Natural killer cell treated with Interleukin-12 subunit alpha and Interleukin-12 subunit beta and Interleukin-15 and Interleukin-18, amount 100 ng/mL, for 72 hours (primary cell): ENCODE measurements around the gene FOXD4. TPM values are rescaled to one million over a fixed set of nuclear protein-coding genes. Genes with fewer than 3 reads are reported as not detected.
"Not testable (repeated sequence)": the region's sequence is repeated elsewhere in the genome, so short reads cannot be mapped to it uniquely, and the experiment has no call there.

Experiments used
- ATAC-seq, 2 donors: fragments of 150-1000 bp; cut with Tn5 transposase in 1 of 2; sonication (Bioruptor Pico), chemical (Tn5 transposase) in 1 of 2; 2 replicates each; pipeline ENCODE4 v1.10.0; 2021
- DNase-seq: peaks from one replicate; pipeline ENCODE4 v3.0.0; 2022; ENCODE audit warnings: low spot score
- H3K27ac Mint-ChIP-seq, 2 donors: 1 replicate in 1 of 2; 2 replicates in 1 of 2; pipeline ENCODE4 v1.8.0; 2022; ENCODE audit warnings: mixed read lengths in 2 of 2, mild to moderate bottlenecking in 1 of 2, moderate library complexity in 1 of 2
- H3K27me3 Mint-ChIP-seq, 2 donors: 1 replicate in 1 of 2; 2 replicates in 1 of 2; pipeline ENCODE4 v1.8.0; 2022; ENCODE audit warnings: mixed read lengths in 2 of 2
- H3K36me3 Mint-ChIP-seq: one replicate; pipeline ENCODE4 v1.8.0; 2022; ENCODE audit warnings: mixed read lengths
- H3K4me1 Mint-ChIP-seq, 2 donors: 1 replicate in 1 of 2; 2 replicates in 1 of 2; pipeline ENCODE4 v1.8.0; 2022; ENCODE audit warnings: low read depth in 2 of 2, mixed read lengths in 2 of 2, mild to moderate bottlenecking in 1 of 2
- H3K4me3 Mint-ChIP-seq: one replicate; pipeline ENCODE4 v1.8.0; 2022; ENCODE audit warnings: mixed read lengths
- H3K9me3 Mint-ChIP-seq: 2 replicates; pipeline ENCODE4 v1.8.0; 2022; ENCODE audit warnings: mixed read lengths
- total RNA-seq, 2 donors: library from RNA; stranded (reverse); gene quantifications; one replicate each; pipeline ENCODE4 v1.2.3, GENCODE V29; 2022

Gene FOXD4
- under 1 TPM; 0.21 to 0.22 TPM for total RNA-seq

DNA sequence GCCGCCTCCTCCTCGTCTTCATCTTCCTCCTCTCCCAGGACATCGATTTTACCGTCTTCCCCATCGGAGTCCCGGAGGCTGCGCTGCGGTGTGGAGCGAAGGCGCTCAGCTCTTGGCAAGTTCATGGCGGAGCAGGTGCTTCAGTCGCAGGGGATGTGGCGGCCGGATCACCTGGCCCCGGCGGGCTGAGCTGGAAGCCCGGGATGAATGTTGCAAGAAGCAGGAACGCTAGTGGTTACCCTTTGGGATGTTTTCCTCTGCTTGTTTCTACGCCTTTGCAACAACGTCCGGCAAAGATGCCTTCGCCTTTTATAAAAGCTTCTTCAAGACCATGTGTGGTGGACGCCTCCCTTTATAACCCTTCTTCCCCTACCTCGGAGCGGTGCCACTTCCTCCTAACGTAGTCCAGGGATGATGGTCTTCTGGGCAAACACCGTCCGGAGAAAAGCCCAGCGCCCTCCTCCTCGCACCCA lies at the start of gene FOXD4:
TSS of gene FOXD4 (minus strand) at position 423 of the 473 bp plus-strand sequence. CDS start at position 125, 298 bp downstream.
- peaks cover 6 to 14% of the 10 kb centered on the region in 2 donors for H3K4me1 Mint-ChIP-seq
- peak within 1 kb of the TSS; percentile 22 for H3K4me3 Mint-ChIP-seq
- ATAC-seq, H3K9me3 Mint-ChIP-seq, H3K36me3 Mint-ChIP-seq, DNase-seq, H3K27ac Mint-ChIP-seq: not testable (repeated sequence)
- H3K27me3 Mint-ChIP-seq, result peaks cover 17 to 21% of the 10 kb centered on the region in 2 donors

DNA sequence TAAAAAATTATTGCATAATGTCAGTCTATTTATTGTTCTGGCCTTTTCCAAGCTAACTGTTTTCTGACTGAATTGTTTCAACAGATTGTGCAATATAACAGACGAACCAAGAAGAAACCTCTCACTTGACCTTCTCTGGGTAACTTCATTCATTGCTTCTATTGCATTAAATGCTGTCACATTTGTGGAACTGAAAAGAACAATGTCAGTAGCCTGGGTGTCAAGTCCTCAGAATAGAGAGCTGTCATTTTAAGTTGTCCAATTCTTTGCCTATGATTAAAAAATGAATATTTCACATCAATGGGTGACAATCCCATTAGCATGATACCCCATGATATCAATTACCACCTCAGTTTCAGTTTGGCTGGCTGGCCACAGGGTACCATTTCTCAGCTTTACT lies 41.7 kb upstream of the FOXD4 start:
- not testable (repeated sequence) for H3K4me1 Mint-ChIP-seq, DNase-seq, H3K27ac Mint-ChIP-seq, H3K4me3 Mint-ChIP-seq, H3K27me3 Mint-ChIP-seq, ATAC-seq, H3K9me3 Mint-ChIP-seq, H3K36me3 Mint-ChIP-seq

DNA sequence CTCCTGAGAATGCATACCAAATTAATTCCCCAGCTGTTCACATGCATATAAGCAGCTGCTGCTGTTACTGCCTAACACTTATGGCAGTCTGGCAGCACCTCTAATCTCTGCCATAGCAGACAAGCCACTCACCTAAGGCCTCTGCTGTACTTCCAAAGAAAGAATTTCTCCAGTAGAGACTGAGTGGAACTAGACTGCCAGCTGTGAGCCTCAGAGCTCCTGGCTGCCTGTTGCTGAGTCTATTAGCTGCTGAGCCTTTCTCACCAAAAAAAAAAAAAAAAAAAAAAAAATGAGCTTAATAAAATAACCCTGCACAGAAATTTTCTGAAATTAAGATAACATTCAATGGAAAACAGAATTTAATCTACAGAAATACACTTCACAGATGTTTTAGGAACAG lies 33.0 kb upstream of the FOXD4 start:
- not testable (repeated sequence) for H3K4me3 Mint-ChIP-seq, H3K9me3 Mint-ChIP-seq, H3K36me3 Mint-ChIP-seq, ATAC-seq, H3K4me1 Mint-ChIP-seq, DNase-seq, H3K27ac Mint-ChIP-seq, H3K27me3 Mint-ChIP-seq

DNA sequence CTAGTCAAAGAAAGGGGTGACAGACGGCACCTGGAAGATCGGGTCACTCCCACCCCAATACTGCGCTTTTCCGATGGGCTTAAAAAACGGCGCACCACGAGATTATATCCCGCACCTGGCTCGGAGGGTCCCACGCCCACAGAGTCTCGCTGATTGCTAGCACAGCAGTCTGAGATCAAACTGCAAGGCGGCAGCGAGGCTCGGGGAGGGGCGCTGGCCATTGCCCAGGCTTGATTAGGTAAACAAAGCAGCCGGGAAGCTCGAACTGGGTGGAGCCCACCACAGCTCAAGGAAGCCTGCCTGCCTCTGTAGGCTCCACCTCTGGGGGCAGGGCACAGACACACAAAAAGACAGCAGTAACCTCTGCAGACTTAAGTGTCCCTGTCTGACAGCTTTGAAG lies 21.7 kb upstream of the FOXD4 start:
- not testable (repeated sequence) for H3K9me3 Mint-ChIP-seq, H3K4me1 Mint-ChIP-seq, H3K4me3 Mint-ChIP-seq, H3K27me3 Mint-ChIP-seq, DNase-seq, H3K27ac Mint-ChIP-seq, H3K36me3 Mint-ChIP-seq, ATAC-seq

DNA sequence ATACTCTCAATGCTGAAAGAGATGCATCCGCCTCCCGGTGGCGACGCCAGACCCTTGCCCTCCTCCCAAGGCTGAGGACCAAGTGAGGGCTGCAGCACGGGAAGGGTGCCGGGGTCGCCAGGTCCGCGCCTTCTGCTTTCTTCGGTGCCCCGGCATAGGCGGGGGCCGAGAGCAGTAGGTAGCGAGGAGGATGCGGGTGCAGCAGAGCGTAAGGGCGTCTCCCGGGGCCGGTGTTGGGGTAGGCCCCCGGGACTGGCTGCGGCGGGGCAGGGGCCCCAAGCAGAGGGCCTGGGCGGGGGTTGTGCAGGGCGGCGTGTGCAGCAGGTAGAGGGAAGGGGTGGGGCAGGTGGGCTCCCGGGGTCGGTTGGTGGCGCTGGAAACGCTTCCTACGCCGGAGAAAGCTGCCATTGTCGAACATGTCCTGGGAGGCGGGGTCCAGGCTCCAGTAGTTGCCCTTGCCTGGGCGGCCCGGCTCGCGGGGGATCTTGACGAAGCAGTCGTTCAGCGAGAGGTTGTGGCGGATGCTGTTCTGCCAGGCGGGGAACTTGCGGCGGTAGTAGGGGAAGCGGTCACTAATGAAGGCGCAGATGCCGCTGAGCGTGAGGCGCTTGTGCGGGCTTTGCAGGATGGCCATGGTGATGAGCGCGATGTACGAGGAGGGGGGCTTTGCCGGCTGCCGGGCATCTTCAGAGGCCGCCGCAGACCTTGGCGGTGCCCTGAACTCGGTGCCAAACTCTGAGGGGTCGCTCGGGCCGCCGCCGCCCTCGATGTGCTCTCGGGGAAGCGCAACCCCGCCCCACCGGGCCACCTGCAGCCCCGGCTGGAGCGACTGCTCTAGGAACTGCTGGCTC lies 848 bp downstream of the FOXD4 start:
- H3K27me3 Mint-ChIP-seq, result peaks cover 17 to 21% of the 10 kb centered on the region in 2 donors
- not testable (repeated sequence) for H3K27ac Mint-ChIP-seq

DNA sequence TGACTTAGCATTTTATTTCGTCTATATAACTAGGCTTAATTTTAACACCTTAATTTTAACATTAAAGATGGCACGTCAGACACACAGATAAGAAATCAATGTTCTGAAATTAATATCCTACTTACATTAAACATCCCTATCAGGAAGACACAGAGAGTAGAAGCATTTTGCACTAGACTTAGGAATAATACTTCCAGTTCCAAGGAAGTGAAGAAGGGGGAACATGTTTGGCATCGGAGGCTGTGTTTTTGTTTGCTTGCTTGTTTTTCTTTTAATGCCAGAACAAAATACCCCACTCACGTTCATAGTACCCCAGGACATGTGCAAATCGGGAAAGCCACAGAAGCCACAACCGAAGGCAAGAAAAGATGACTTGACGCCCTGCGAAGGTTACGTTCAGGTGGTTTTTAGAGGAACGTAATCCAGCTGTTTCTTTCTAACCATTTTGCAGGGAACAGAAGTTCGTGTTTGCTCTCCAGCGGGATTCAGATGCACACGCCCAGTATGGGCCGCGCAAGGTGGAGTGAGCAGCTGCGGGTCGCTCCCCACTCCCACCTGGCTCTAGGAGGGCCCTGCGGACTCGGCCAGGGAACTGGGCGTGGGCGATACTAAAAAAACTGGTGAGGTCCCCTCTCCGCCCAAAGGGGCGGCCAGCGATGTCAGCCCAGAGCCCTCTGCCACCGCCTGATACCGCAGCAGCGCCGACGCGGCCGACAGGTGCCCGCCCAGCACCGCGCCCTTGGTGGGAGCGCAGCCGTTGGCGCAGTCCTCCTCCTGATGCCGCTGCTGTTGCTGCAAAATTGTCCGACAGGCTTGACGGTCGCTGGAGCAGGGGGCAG lies 1.8 kb downstream of the FOXD4 start:
- not testable (repeated sequence) for H3K36me3 Mint-ChIP-seq, DNase-seq, H3K9me3 Mint-ChIP-seq, H3K27ac Mint-ChIP-seq, ATAC-seq
- H3K4me1 Mint-ChIP-seq, result peaks cover 6 to 14% of the 10 kb centered on the region in 2 donors
- H3K27me3 Mint-ChIP-seq, result peaks cover 17 to 21% of the 10 kb centered on the region in 2 donors
- H3K4me3 Mint-ChIP-seq, result peak overlapping the region; percentile 45

More for the DNA sequence above, 848 bp downstream of the FOXD4 start:
- not testable (repeated sequence) for ATAC-seq, DNase-seq, H3K36me3 Mint-ChIP-seq, H3K9me3 Mint-ChIP-seq
- Mint-ChIP-seq H3K4me1 (peaks cover 6 to 14% of the 10 kb centered on the region in 2 donors), H3K4me3 (peak overlapping the region; percentile 22)

DNA sequence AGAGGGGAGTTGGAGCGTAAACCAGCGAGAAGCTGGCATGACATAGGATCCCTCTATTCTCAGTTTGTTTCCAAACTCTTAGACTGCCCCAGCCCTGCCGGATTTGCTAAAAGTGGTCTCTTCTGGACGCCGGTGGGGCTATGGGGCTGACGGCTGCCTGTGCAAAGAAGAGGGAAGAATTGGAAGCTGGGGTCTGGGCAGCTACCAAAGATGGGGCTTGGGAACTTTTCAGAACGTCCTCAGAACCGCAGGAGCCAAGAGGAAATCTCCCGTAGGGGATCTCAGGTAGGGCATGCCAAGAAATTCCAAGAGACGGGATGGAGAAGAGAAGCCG lies 3.1 kb downstream of the FOXD4 start:
- not testable (repeated sequence) for H3K9me3 Mint-ChIP-seq, H3K36me3 Mint-ChIP-seq, ATAC-seq, DNase-seq
- H3K27me3 Mint-ChIP-seq, result peaks cover 17 to 21% of the 10 kb centered on the region in 2 donors
- peak overlapping the region in 1 of 2 donors; percentile 22 for H3K27ac Mint-ChIP-seq
- H3K4me3 Mint-ChIP-seq, result peak overlapping the region; percentile 66
- peaks cover 6 to 14% of the 10 kb centered on the region in 2 donors for H3K4me1 Mint-ChIP-seq

GRCh38 chr9:114267-115117 lies 3.7 kb downstream of the FOXD4 start:
- H3K4me3 Mint-ChIP-seq, result peak overlapping the region; percentile 79
- peaks cover 17 to 23% of the 10 kb centered on the region in 2 donors for H3K27me3 Mint-ChIP-seq
- H3K36me3 Mint-ChIP-seq, H3K9me3 Mint-ChIP-seq, DNase-seq: not testable (repeated sequence)
- H3K4me1 Mint-ChIP-seq, result peaks cover 6 to 14% of the 10 kb centered on the region in 2 donors
- H3K27ac Mint-ChIP-seq, result peak overlapping the region in 1 of 2 donors; percentile 22
- ATAC-seq, result peak; percentile 50 to 66

DNA sequence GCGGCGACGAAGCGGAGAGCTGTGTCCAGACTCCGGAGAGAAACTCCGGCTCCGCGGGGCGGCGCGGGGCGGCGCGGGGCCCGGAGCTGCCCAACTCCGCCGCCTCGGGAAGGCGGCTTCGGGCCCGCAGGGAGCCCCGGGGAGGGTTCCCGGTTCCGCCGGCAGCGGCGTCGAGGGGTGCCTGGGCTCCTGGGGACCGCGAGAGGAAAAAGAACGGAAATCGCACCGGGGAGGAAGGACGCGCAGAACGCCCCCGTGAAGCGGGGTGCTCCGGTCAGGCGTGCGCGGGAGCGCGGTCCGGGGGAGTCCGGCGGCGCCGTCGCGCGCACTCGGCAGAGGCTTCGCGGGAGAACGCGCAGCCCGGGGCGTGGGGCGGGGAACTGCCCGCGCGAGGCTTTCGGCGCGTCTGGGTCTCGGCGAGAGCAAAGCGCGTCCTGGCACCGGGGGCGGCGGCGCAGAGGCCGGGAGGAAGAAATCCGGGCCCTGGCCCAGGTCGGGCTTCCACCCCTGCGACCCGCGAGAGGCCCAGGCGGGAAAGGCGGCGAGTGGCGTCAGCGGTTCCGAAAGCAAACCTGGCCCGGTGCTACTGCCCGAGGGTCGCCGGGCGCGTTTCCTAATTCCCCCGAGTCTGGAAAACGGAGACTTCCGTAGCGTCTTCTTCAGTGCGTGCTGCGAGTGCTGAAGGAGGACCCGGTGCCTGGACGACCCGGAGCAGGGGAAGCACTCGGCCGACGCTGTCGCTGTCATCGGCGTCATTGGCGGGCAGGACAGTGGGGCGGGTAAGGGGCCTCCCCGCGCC lies 4.5 kb downstream of the FOXD4 start:
- DNase-seq, H3K27ac Mint-ChIP-seq: not testable (repeated sequence)

DNA sequence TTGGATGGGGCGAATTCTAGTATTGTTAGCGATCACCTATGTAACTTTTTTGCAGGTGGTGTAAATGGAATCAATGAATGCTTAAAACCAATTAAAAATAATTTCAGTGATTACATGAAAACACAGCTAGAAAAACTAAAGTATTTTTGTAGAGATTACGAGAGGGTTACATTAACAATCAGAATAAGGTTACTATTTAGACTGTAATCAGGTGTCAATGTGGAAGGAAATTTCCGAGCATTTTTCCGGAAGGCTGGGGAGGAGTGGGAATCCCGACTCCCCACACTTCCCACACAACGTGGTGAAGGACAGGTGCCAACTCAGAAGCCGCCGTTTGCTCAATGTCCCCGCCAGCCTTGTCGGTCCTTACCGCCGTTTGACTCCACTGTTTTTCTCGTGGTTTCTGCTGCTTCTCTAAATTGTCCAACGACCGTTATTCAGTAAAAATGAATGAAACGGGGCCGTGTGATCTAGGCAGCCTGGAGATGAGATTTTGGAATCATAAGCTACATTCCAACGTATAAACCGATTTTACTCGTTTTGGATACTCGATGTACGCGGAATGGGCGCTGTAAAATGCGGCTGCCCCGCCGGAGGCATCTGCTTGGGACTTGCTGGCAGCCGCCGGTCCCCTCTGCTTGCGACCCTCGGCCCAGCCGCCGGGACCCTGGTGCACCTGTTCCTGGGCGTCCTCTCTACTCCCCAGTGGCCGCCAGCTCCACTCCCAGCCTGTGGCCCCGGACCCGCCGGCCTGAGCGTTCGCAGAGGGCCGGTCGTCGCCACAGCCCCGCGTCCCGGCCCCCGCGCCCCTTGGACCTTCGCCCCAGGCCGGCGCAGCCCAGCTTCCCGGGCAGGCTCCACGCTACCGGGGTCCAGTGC lies 5.4 kb downstream of the FOXD4 start:
- not testable (repeated sequence) for H3K36me3 Mint-ChIP-seq, DNase-seq, H3K9me3 Mint-ChIP-seq, H3K27ac Mint-ChIP-seq
- Mint-ChIP-seq H3K4me1 (peaks cover 6 to 12% of the 10 kb centered on the region in 2 donors), H3K4me3 (peak overlapping the region; percentile 38), H3K27me3 (peaks cover 15 to 24% of the 10 kb centered on the region in 2 donors)
- ATAC-seq, result peak in 1 of 2 donors; percentile 37

More for the DNA sequence above, 4.5 kb downstream of the FOXD4 start:
- not testable (repeated sequence) for H3K9me3 Mint-ChIP-seq, H3K36me3 Mint-ChIP-seq
- Mint-ChIP-seq H3K4me3 (peak overlapping the region; percentile 79), H3K27me3 (peaks cover 19 to 26% of the 10 kb centered on the region in 2 donors), H3K4me1 (peaks cover 6 to 14% of the 10 kb centered on the region in 2 donors)
- ATAC-seq, result peak; percentile 83 to 89

DNA sequence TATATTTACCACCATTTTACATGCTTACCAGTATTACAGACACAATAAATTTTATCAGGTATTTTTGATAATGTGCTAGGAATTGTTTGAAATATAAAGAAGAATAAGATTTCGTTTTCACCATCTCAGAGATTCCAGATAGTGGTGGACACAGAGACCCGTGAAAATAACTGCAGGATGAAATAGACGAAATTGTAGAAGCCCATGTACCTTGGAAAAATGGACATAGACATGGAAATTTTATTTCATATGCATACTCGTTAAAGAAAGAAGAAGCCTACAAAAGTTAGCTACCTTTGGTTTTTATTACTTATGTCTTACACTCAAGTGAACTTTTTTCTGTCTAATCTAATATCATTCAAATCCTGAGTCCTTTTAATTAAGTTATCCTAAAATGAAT lies 7.5 kb downstream of the FOXD4 start:
- H3K27me3 Mint-ChIP-seq, result peaks cover 22 to 32% of the 10 kb centered on the region in 2 donors
- H3K9me3 Mint-ChIP-seq, result not testable (repeated sequence)

DNA sequence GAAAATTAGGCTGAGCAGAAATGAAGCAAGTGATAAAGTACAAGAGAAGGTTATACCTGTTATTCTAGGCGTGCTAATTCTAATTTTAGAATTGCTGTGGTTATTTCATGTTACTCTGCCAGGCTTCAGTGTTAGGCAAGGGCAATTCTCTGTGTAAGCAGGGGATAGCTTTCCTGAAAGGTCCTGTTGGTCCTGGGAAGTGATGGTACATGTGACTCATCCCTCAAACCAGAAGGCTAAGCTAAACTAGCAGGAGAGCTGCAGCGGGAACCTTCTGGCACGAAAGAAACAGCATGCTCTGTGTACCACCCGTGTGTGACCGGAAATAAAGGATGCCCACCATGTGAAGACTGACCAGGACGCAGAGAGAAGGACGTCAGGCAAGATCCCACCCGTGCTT lies 8.7 kb downstream of the FOXD4 start:
- not testable (repeated sequence) for H3K9me3 Mint-ChIP-seq, DNase-seq, H3K4me1 Mint-ChIP-seq, H3K36me3 Mint-ChIP-seq, H3K27ac Mint-ChIP-seq, ATAC-seq, H3K4me3 Mint-ChIP-seq
- H3K27me3 Mint-ChIP-seq, result peaks cover 16 to 25% of the 10 kb centered on the region in 2 donors

More for the DNA sequence above, 7.5 kb downstream of the FOXD4 start:
- not testable (repeated sequence) for H3K4me1 Mint-ChIP-seq, H3K36me3 Mint-ChIP-seq, ATAC-seq, H3K27ac Mint-ChIP-seq, H3K4me3 Mint-ChIP-seq, DNase-seq
